Activated CD4-positive, alpha-beta T cell treated with anti-CD3 and anti-CD28 coated beads, Interleukin-2, amount 50 U/mL, for 4 hours (primary cell): Measurements from ENCODE around the gene GGA2.
"Not testable (repeated sequence)": the region's sequence is repeated elsewhere in the genome, so short reads cannot be mapped to it uniquely, and the experiment has no call there.

Experiments used
- DNase-seq, 2 experiments: peaks; one replicate each; pipeline ENCODE4 v3.0.0-alpha.2; 2020

The GGA2 gene, protein sequence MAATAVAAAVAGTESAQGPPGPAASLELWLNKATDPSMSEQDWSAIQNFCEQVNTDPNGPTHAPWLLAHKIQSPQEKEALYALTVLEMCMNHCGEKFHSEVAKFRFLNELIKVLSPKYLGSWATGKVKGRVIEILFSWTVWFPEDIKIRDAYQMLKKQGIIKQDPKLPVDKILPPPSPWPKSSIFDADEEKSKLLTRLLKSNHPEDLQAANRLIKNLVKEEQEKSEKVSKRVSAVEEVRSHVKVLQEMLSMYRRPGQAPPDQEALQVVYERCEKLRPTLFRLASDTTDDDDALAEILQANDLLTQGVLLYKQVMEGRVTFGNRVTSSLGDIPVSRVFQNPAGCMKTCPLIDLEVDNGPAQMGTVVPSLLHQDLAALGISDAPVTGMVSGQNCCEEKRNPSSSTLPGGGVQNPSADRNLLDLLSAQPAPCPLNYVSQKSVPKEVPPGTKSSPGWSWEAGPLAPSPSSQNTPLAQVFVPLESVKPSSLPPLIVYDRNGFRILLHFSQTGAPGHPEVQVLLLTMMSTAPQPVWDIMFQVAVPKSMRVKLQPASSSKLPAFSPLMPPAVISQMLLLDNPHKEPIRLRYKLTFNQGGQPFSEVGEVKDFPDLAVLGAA

GRCh38 chr16:23510164-23510914 is at the start of gene GGA2:
GGA2 (minus strand) TSS chr16:23510494; CDS start chr16:23510411, 83 bp downstream.
- peak; percentile 67 to 68 for DNase-seq

- DNase-seq = peak in 1 of 2 experiments; percentile 6
These were observed 47.7 kb upstream of the GGA2 start for GRCh38 chr16:23557779-23558702.

- peak; percentile 93 to 94 for DNase-seq
These were observed 46.8 kb upstream of the GGA2 start, which contains the start of the genes EARS2 and UBFD1 for GRCh38 chr16:23556881-23557778. EARS2 (minus strand) TSS chr16:23557350; CDS start chr16:23557343, 7 bp downstream. UBFD1 (plus strand) TSS chr16:23557727; CDS start chr16:23557743, 16 bp downstream.

GRCh38 chr16:23554536-23554935 is 44.2 kb upstream of the GGA2 start:
- no peak for DNase-seq

- no peak for DNase-seq
These were observed 41.9 kb upstream of the GGA2 start for GRCh38 chr16:23552161-23552560.

DNA sequence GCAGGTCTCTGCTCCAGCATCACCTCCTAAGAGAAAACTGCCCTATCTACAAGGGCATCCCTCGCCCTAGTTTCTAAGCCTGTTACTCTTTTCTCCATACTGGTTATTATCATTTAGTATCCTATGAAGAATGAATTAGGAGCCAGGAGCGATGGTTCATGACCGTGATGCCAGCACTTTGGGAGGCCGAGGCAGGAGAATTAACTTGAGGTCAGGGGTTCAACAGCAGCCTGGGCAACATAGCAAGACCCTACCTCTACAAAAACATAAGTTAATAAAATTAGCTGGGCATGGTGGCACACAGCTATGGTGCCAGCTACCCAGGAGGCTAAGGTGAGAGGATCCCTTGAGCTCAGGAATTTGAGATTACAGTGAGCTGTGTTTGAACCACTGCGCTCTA is 39.6 kb upstream of the GGA2 start:
- no peak for DNase-seq

DNA sequence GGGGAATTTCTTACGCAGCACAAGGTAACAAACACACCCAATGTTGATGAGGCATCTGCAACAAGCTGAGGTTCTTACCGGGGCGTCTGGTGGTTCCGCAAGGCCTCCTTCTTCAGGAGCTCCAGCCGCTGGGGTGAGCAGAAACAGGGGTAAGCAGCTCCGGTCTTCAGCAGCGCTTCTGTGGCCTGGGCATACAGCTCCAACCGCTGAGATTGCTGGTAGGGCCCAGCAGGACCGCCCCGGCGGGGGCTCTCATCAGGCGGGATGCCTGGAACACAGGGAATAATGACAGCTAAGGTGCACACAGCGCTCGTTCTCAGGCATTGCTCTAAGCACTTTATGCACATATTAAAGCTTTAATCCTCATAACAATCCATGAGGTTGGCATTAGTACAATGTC is 34.1 kb upstream of the GGA2 start:
- DNase-seq = no peak

- not testable (repeated sequence) for DNase-seq
These were observed 30.5 kb upstream of the GGA2 start for GRCh38 chr16:23540817-23541178.

GRCh38 chr16:23539984-23540816 is 29.9 kb upstream of the GGA2 start:
- no peak for DNase-seq

DNA sequence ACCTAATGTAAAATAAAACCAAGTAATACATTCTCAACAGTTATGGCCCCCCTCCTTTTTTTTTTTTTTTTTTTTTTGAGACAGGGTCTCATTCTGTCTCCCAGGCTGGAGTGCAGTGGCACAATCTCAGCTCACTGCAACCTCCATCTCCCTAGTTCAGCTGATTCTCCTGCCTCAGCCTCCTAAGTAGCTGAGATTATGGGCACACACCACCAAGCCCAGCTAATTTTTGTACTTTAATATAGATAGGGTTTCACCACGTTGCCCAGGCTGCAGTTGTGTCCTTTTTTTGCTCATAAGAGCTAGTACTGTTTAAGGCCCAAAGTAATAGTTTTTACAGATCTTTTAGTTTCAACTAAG is 28.6 kb upstream of the GGA2 start:
- DNase-seq = no peak

- no peak for DNase-seq
These were observed 27.1 kb upstream of the GGA2 start for GRCh38 chr16:23537390-23537789.

GRCh38 chr16:23535901-23536300 is 25.6 kb upstream of the GGA2 start:
- DNase-seq = no peak

DNA sequence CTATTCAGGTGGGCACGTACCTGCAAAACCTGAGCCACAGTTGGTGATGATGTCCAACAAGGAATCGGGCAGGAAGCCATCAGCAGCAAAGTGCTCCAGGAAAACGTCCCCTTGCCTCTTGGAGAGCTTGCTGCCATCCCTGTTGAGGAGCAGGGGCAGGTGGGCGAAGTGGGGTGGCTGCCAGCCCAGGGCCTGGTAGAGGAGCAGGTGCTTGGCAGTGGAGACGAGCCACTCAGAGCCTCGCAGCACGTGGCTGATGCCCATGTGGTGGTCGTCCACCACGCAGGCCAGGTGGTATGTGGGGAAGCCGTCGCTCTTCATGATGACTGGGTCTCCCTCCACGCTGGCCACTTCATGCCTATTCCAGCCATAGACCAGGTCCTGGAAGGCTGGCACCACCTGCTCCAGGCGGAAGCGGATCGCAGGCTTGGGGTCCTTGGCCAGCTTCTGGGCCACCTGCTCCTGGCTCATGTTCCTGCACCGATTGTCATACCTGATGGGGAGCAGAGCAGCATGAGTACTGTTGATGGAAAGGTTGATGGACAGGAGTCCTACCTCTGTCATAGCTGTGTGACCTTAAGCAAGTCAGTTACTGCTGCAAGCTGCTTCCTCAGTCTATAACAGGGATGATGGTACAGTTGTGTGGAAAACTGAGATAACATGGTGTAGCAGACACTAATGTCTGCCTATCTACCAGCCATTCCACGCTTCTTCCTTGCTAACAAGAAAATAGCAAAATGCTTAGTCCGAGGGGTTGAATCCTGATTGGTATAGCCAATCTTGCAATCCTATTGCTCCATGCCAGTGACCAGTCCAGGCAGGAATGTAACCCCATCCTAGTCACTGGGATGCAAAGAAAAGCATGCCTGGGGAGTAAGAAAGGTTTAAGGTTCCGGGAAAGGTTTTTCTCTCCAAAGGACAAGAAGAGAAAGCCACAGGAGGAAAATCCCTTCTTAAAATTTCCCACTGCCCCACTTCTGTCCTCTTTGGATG is 24.9 kb upstream of the GGA2 start:
- no peak for DNase-seq

DNA sequence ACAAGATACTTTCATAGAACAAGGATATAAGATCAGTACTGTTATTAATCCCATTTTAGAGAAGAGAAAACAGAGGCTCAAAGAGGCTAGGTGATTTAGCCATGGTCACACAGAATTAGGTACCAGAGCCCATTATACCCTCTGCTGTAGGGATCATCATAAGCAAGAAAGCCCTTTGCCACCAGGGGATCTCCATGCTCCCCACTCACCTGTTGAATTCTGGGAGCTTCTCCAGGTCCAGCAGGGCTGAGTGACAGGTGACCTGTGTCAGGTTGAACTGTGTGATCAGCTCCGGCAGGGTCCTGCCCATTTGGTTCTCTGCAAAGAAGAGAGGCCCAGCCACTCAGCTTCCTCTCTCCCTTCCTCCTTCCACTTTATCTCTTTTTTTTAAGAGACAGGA is 22.2 kb upstream of the GGA2 start:
- DNase-seq = no peak

DNA sequence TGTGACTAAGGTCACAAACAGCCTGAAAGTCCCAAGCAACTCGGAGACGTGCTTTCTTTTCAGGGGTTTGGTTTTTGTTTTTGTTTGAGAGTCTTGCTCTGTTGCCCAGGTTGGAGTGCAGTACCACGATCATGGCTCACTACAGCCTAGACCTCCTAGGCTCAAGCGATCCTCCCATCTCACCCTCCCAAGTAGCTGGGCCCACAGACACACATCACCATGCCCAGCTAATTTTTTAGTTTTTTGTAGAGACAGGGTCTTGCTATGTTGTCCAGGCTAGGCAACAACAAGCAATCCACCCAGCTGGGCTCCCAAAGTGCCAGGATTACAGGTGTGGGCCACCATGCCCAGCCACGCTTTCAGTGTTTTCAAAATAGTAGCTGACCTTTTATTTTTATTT is 19.8 kb upstream of the GGA2 start:
- DNase-seq = no peak

- DNase-seq = no peak
These were observed 18.5 kb upstream of the GGA2 start for GRCh38 chr16:23528644-23529310.

- DNase-seq = no peak
These were observed 17.8 kb upstream of the GGA2 start for GRCh38 chr16:23527961-23528643.

- no peak for DNase-seq
These were observed 14.6 kb upstream of the GGA2 start for GRCh38 chr16:23524886-23525285.
